Measurements from ENCODE around the gene UGT1A1.
"Not testable (repeated sequence)": the region's sequence is repeated elsewhere in the genome, so short reads cannot be mapped to it uniquely, and the experiment has no call there.

DNA sequence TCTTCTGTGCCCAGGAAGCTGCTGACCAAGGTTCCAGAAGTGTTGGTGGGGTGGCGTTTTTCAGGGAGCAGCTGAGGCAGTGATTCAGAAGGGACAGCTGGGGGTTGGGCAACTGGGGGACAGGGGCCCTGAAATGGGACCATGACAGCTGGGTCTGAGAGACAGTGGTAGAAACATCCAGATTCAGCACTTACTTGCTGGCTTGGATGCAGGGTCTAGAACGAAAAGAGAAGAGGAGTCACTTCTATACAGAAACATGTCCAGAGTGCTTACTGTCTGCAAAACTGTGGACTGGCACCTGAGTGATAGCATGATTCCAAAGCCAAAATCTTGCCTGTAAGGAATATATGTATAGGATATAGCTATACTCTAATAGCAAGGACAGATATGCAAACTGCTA is 14.2 kb upstream of the UGT1A1 start:
- not testable (repeated sequence) for TF ChIP-seq POLR2AphosphoS5 (IDR thresholded peaks at IDR 0.05; ENCODE audit: borderline replicate concordance, low read depth, low read length); EZH2 (IDR thresholded peaks at IDR 0.05); FOXP2 (optimal IDR thresholded peaks at IDR 0.05; ENCODE audit: control extremely low read depth, extremely low read length, insufficient read depth)

Data from SK-N-MC (cell line).